SK-N-SH (cell line): ENCODE measurements around the gene SND1. TPM values are rescaled to one million over a fixed set of nuclear protein-coding genes. Genes with fewer than 3 reads are reported as not detected.

Experiments
- CTCF ChIA-PET: fragments of 300-600, 350-600 bp; formaldehyde crosslinking; extraction: SDS; loops from one replicate; lab custom pipeline; 2021; lab: Yijun Ruan, JAX
- POLR2A ChIA-PET: fragments of 350-600 bp; sonication (Branson Sonifier 250); formaldehyde crosslinking; extraction: SDS; loops from one replicate; lab custom pipeline; 2020; ENCODE audit warnings: antibody characterized with exemption, inconsistent platforms; lab: Yijun Ruan, JAX
- DNase-seq: peaks from one replicate; pipeline ENCODE4 v3.0.0; 2012
- H2AFZ ChIP-seq: fragments of 200-600 bp; sonication (generic); 2 replicates; pipeline ENCODE4 v1.8.1; 2016; ENCODE audit warnings: antibody characterized with exemption, mild to moderate bottlenecking, low read depth
- H3F3A ChIP-seq: fragments of 200-600 bp; sonication (generic); replicated peaks from 2 replicates; pipeline ENCODE3; 2016; ENCODE audit warnings: antibody characterized with exemption, mild to moderate bottlenecking; ENCODE audit not compliant: insufficient read depth
- H3K27ac ChIP-seq, 2 experiments: fragments of 200-500 bp in 1 of 2; fragments of 200-600 bp in 1 of 2; sonication (Bioruptor generic) in 1 of 2; sonication (generic), shearing (Covaris generic) in 1 of 2; 2 replicates each; pipeline versions ENCODE4 v1.5.1 to v1.6.1; 2014 to 2016; ENCODE audit warnings: low read depth in 2 of 2, inconsistent platforms in 1 of 2, low read length in 1 of 2, mild to moderate bottlenecking in 1 of 2, mixed read lengths in 1 of 2
- H3K27me3 ChIP-seq: fragments of 200-600 bp; sonication (generic), shearing (Covaris generic); 2 replicates; pipeline ENCODE4 v1.6.1; 2016; ENCODE audit warnings: mixed run types; ENCODE audit not compliant: insufficient read depth
- H3K36me3 ChIP-seq, 2 experiments: fragments of 200-500 bp in 1 of 2; fragments of 200-600 bp in 1 of 2; sonication (Bioruptor generic) in 1 of 2; sonication (generic) in 1 of 2; replicated peaks in 1 of 2; 2 replicates each; pipeline versions ENCODE3 to v1.5.1; 2014 to 2016; ENCODE audit warnings: low read length in 1 of 2, mild to moderate bottlenecking in 1 of 2; ENCODE audit not compliant: insufficient read depth in 2 of 2, control insufficient read depth in 1 of 2
- H3K4me1 ChIP-seq, 2 experiments: fragments of 200-500 bp in 1 of 2; fragments of 200-600 bp in 1 of 2; sonication (Bioruptor generic) in 1 of 2; sonication (generic), shearing (Covaris generic) in 1 of 2; 2 replicates each; pipeline versions ENCODE4 v1.5.1 to v1.6.1; 2014 to 2016; ENCODE audit warnings: low read depth in 1 of 2, low read length in 1 of 2, mixed run types in 1 of 2; ENCODE audit not compliant: insufficient read depth in 2 of 2, control insufficient read depth in 1 of 2
- H3K4me2 ChIP-seq: fragments of 200-600 bp; sonication (generic), shearing (Covaris generic); 2 replicates; pipeline ENCODE4 v1.6.1; 2017; ENCODE audit warnings: mixed run types
- H3K4me3 ChIP-seq, 2 experiments: fragments of 200-500 bp in 1 of 2; fragments of 200-600 bp in 1 of 2; sonication (Bioruptor generic) in 1 of 2; sonication (generic), shearing (Covaris generic) in 1 of 2; 2 replicates each; pipeline versions ENCODE4 v1.5.1 to v1.8.1; 2014 to 2016; ENCODE audit warnings: low read depth in 2 of 2, inconsistent platforms in 1 of 2, low read length in 1 of 2, mild to moderate bottlenecking in 1 of 2, mixed read lengths in 1 of 2, moderate library complexity in 1 of 2
- H3K79me2 ChIP-seq: fragments of 200-600 bp; sonication (generic); 2 replicates; pipeline ENCODE4 v1.8.1; 2017; ENCODE audit warnings: mild to moderate bottlenecking; ENCODE audit not compliant: insufficient read depth
- H3K9ac ChIP-seq: fragments of 200-600 bp; sonication (generic); 2 replicates; pipeline ENCODE4 v1.6.1; 2017; ENCODE audit warnings: mixed run types
- H3K9me2 ChIP-seq: fragments of 200-600 bp; sonication (generic); 2 replicates; pipeline ENCODE4 v1.6.1; 2017; ENCODE audit warnings: mixed run types
- H3K9me3 ChIP-seq: fragments of 200-600 bp; sonication (generic); 2 replicates; pipeline ENCODE4 v1.6.1; 2017; ENCODE audit warnings: mixed run types, mild to moderate bottlenecking, moderate library complexity
- H4K20me1 ChIP-seq: fragments of 200-600 bp; sonication (generic); 2 replicates; pipeline ENCODE4 v1.6.1; 2017; ENCODE audit warnings: mild to moderate bottlenecking, mixed run types; ENCODE audit not compliant: insufficient read depth
- CHD2 ChIP-seq: fragments of 150-350 bp; IDR thresholded peaks from 2 replicates; pipeline ENCODE4 v1.6.1; 2018; ENCODE audit warnings: low read length; ENCODE audit not compliant: partially characterized antibody
- ELF1 ChIP-seq: IDR thresholded peaks from 2 replicates; pipeline ENCODE4 v1.4.0; 2012
- EP300 ChIP-seq, 2 experiments: IDR thresholded peaks; 2 replicates each; pipeline versions ENCODE4 v1.4.0 to v1.6.1; 2012; ENCODE audit warnings: borderline replicate concordance in 1 of 2, low read depth in 1 of 2, low read length in 1 of 2
- FOSL2 ChIP-seq: IDR thresholded peaks from 2 replicates; pipeline ENCODE4 v1.4.0; 2012; ENCODE audit warnings: low read depth, mild to moderate bottlenecking, moderate library complexity, borderline replicate concordance
- FOXJ3 ChIP-seq: sonication (generic); formaldehyde crosslinking; IDR thresholded peaks from 2 replicates; pipeline ENCODE4 v1.5.1; 2020; ENCODE audit warnings: mild to moderate bottlenecking, missing genetic modification reagents
- MAX ChIP-seq: IDR thresholded peaks from 2 replicates; pipeline ENCODE4 v1.4.0; 2012; ENCODE audit warnings: low read depth
- NRF1 ChIP-seq: IDR thresholded peaks from 2 replicates; pipeline ENCODE4 v1.6.1; 2012; ENCODE audit warnings: low read depth, mild to moderate bottlenecking, low read length
- PBX3 ChIP-seq: IDR thresholded peaks from 2 replicates; pipeline ENCODE4; 2012
- POLR2AphosphoS5 ChIP-seq: IDR thresholded peaks from 2 replicates; pipeline ENCODE4 v1.6.1; 2012; ENCODE audit warnings: low read depth, low read length
- RAD21 ChIP-seq: IDR thresholded peaks from 2 replicates; pipeline ENCODE4 v1.6.1; 2012; ENCODE audit warnings: mild to moderate bottlenecking, low read length
- RCOR1 ChIP-seq: fragments of 150-350 bp; IDR thresholded peaks from 2 replicates; pipeline ENCODE4 v1.6.1; 2017; ENCODE audit warnings: antibody characterized with exemption, low read length
- RXRA ChIP-seq: IDR thresholded peaks from 2 replicates; pipeline ENCODE4 v1.4.0; 2012; ENCODE audit warnings: low read depth, mild to moderate bottlenecking, borderline replicate concordance
- SIN3A ChIP-seq: IDR thresholded peaks from 2 replicates; pipeline ENCODE4 v1.6.1; 2012; ENCODE audit warnings: low read depth, mild to moderate bottlenecking, low read length, moderate library complexity, borderline replicate concordance
- SMC3 ChIP-seq: IDR thresholded peaks from 2 replicates; pipeline ENCODE4 v1.6.1; 2012; ENCODE audit warnings: low read depth, low read length, improper control_type of control experiment
- TCF12 ChIP-seq: IDR thresholded peaks from 2 replicates; pipeline ENCODE4 v1.4.0; 2012
- TEAD4 ChIP-seq: IDR thresholded peaks from 2 replicates; pipeline ENCODE4 v1.4.0; 2012; ENCODE audit warnings: mild to moderate bottlenecking, borderline replicate concordance; ENCODE audit not compliant: insufficient read depth
- USF2 ChIP-seq: fragments of 150-350 bp; IDR thresholded peaks from 2 replicates; pipeline ENCODE4 v1.6.1; 2017; ENCODE audit warnings: antibody characterized with exemption, low read length, low read depth, borderline replicate concordance
- WGBS: methylation state at CpG from one replicate; pipeline ENCODE4 v1.1.6; 2017; ENCODE audit warnings: low lambda C conversion rate; 5-methylcytosine and 5-hydroxymethylcytosine counted together
- polyA plus RNA-seq, 3 experiments: library from polyadenylated mRNA; depleted of rRNA; stranded (reverse); fragments of >200 nt; gene quantifications; 2 replicates each; pipeline ENCODE4 v1.2.3, GENCODE V29; 2012
- TF ChIP-seq, protein P1 (sequence below): IDR thresholded peaks from 2 replicates; pipeline ENCODE4 v1.4.0; 2012; ENCODE audit warnings: low read depth, borderline replicate concordance
- TF ChIP-seq, protein P2 (sequence below): fragments of 200-600 bp; sonication (generic); IDR thresholded peaks from 2 replicates; pipeline ENCODE4 v1.6.1; 2017; ENCODE audit warnings: antibody characterized with exemption, mild to moderate bottlenecking, moderate library complexity

Gene SND1
- polyA plus RNA-seq, 1 of the 3 experiments (the other 2 are of a cell fraction), result 165 TPM

DNA sequence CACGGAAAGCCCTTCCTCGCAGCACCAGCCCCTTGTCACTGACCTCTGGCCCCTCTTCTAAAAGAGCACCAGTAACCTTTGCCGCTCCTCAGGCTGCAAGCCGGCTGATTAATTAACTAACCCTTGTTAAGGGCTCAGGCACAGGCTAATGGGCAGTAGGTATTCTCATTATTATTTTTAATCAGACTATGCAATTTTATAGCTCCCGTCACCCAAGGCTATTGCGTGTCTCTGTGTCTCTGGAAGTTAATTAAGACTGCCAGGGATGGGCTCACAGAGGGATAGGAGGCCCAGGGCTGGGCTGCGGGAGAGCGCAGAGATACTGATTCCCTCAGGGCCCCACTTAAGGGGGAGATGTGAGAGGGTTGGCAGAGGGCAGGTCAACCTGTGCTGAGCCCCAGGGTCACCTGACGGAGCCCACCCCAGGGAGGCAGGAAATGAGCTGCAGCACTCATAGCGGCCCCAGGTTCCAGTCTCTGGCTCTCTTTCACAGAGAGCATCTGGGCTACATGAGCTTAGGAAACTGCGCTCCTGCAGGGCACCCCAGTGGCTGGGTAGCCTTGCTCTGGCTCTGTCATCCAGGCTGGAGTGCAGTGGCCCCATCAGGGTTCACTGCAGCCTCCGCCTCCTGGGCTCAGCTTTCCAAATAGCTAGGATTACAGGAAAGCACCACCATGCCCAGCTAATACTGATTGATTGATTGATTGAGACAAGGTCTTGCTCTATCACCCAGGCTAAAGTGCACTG lies 471.5 kb downstream of the SND1 start:
- DNase-seq, result peak; percentile 48
- no peaks in the 10 kb centered on the region for H3K9me3 ChIP-seq
- no peak overlapping the region for H3K4me3 ChIP-seq
- H3K27ac ChIP-seq, result no peak overlapping the region
- no peak overlapping the region for H2AFZ ChIP-seq
- H3K9me2 ChIP-seq, result no peaks in the 10 kb centered on the region
- CTCF ChIA-PET, result interaction anchor here (0.8 to 4.1 kb wide), 9 partner anchors 12 to 415 kb away, joined by 3 to 55 read pairs (median 4); no protein-coding TSS in a partner anchor
- 79% methylated on average over 9 of the region's 12 CpGs for WGBS
- TF ChIP-seq FOXJ3 (0 out of 2 replicates have a peak, but pooled peaks have one; percentile 32), RXRA (no peak), RCOR1 (no peak), SMC3 (no peak), CHD2 (no peak), TCF12 (no peak)
- TF ChIP-seq, protein P1, sequence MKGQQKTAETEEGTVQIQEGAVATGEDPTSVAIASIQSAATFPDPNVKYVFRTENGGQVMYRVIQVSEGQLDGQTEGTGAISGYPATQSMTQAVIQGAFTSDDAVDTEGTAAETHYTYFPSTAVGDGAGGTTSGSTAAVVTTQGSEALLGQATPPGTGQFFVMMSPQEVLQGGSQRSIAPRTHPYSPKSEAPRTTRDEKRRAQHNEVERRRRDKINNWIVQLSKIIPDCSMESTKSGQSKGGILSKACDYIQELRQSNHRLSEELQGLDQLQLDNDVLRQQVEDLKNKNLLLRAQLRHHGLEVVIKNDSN, result no peak
- H3K36me3 ChIP-seq, result no peaks in the 10 kb centered on the region
- H3K9ac ChIP-seq, result no peak overlapping the region
- H3F3A ChIP-seq, result no peaks in the 10 kb centered on the region
- H4K20me1 ChIP-seq, result no peaks in the 10 kb centered on the region
- H3K27me3 ChIP-seq, result peaks cover 28% of the 10 kb centered on the region
- no peak overlapping the region for H3K4me2 ChIP-seq
- H3K4me1 ChIP-seq, result peaks cover 0 to 23% of the 10 kb centered on the region in 2 experiments; a peak in 1 of 4 replicates
- no peaks in the 10 kb centered on the region for H3K79me2 ChIP-seq
- POLR2A ChIA-PET, result interaction anchor here (1.2 to 1.9 kb wide), 2 partner anchors 12 to 38 kb away, joined by 4 to 5 read pairs; no protein-coding TSS in a partner anchor

DNA sequence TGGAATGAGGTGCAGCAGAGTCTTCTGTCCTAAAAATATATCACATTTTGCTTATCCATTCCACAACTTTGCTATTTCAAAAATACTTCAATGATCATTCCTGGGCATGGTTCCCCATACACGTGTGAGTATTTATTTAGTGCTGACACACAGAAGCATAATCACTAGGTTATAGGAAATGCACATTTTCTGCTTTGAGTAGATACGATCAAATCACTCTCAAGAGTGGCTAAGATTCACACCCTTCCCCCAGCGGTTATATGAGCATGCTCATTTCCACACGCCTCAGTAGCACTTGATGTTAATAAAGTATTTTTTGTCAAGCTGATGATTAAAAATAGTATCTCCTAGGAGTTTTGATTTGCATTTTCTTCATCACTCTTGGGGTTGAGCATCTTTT lies 472.8 kb downstream of the SND1 start:
- POLR2A ChIA-PET, result no interaction called here
- Histone ChIP-seq H4K20me1 (no peaks in the 10 kb centered on the region), H3K4me2 (no peak overlapping the region), H3K27ac (no peak overlapping the region), H3F3A (no peaks in the 10 kb centered on the region), H2AFZ (no peak overlapping the region), H3K27me3 (peaks cover 42% of the 10 kb centered on the region), H3K9ac (no peak overlapping the region), H3K79me2 (no peaks in the 10 kb centered on the region), H3K9me3 (no peaks in the 10 kb centered on the region), H3K4me1 (peaks cover 0 to 23% of the 10 kb centered on the region in 2 experiments; a peak in 1 of 4 replicates), H3K4me3 (no peak overlapping the region), H3K36me3 (no peaks in the 10 kb centered on the region), H3K9me2 (no peaks in the 10 kb centered on the region)
- WGBS, result 75% methylated on average over 4 of the region's 4 CpGs
- no peak for DNase-seq
- CTCF ChIA-PET, result interaction anchor here (2.5 to 4.1 kb wide), 2 partner anchors 11 to 84 kb away, joined by 14 to 55 read pairs; no protein-coding TSS in a partner anchor
- TF ChIP-seq PBX3, result no peak
- TF ChIP-seq POLR2AphosphoS5, result no peak
- TF ChIP-seq EP300 (IDR thresholded peaks at IDR 0.05; ENCODE audit: borderline replicate concordance in 1 of 2, low read depth in 1 of 2, low read length in 1 of 2), result no peak
- TF ChIP-seq FOXJ3, result no peak
- TF ChIP-seq, protein P2, sequence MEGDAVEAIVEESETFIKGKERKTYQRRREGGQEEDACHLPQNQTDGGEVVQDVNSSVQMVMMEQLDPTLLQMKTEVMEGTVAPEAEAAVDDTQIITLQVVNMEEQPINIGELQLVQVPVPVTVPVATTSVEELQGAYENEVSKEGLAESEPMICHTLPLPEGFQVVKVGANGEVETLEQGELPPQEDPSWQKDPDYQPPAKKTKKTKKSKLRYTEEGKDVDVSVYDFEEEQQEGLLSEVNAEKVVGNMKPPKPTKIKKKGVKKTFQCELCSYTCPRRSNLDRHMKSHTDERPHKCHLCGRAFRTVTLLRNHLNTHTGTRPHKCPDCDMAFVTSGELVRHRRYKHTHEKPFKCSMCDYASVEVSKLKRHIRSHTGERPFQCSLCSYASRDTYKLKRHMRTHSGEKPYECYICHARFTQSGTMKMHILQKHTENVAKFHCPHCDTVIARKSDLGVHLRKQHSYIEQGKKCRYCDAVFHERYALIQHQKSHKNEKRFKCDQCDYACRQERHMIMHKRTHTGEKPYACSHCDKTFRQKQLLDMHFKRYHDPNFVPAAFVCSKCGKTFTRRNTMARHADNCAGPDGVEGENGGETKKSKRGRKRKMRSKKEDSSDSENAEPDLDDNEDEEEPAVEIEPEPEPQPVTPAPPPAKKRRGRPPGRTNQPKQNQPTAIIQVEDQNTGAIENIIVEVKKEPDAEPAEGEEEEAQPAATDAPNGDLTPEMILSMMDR, result no peak
- TF ChIP-seq MAX, result no peak
- TF ChIP-seq RAD21, result no peak
- TF ChIP-seq NRF1, result no peak
- TF ChIP-seq RCOR1, result no peak
- TF ChIP-seq SIN3A, result no peak
- TF ChIP-seq, protein P1, result no peak
- TF ChIP-seq ELF1, result no peak
- no peak for TF ChIP-seq FOSL2
- no peak for TF ChIP-seq TEAD4
- TF ChIP-seq TCF12, result no peak
- TF ChIP-seq USF2, result no peak
